ENCODE data around the gene ASPRV1. TPM values are rescaled to one million over a fixed set of nuclear protein-coding genes. Genes with fewer than 3 reads are reported as not detected.

Gene ASPRV1
- polyA plus RNA-seq, 1 donor (not counting 4 experiments of a cell fraction or from before 2014, with no cell fraction given) = 1.5 TPM

DNA sequence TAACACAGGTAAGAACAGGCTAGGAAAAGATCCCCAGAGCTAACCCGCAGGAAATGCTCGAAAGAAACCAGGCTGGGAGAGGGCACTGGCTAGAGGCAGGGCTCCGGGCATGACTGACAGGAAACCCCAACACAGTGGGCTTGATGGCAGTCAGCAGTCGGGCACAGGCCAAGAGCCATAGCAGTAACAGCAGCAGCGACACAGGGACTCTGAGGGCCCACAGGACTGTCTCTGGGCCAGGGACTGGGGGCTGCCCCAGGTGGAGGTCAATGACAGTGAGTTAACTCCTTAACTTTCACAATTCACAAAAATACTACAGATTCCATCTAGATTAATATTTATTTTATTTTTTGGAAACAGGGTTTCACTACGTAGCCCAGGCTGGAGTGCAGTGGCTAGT, 37.3 kb upstream of the ASPRV1 start:
- TF ChIP-seq, protein P1, sequence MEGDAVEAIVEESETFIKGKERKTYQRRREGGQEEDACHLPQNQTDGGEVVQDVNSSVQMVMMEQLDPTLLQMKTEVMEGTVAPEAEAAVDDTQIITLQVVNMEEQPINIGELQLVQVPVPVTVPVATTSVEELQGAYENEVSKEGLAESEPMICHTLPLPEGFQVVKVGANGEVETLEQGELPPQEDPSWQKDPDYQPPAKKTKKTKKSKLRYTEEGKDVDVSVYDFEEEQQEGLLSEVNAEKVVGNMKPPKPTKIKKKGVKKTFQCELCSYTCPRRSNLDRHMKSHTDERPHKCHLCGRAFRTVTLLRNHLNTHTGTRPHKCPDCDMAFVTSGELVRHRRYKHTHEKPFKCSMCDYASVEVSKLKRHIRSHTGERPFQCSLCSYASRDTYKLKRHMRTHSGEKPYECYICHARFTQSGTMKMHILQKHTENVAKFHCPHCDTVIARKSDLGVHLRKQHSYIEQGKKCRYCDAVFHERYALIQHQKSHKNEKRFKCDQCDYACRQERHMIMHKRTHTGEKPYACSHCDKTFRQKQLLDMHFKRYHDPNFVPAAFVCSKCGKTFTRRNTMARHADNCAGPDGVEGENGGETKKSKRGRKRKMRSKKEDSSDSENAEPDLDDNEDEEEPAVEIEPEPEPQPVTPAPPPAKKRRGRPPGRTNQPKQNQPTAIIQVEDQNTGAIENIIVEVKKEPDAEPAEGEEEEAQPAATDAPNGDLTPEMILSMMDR (optimal IDR thresholded peaks at IDR 0.05 in 1 of 3, IDR thresholded peaks at IDR 0.05 in 1 of 3, conservative IDR thresholded peaks at IDR 0.05 in 1 of 3; ENCODE audit: extremely low read depth in 1 of 3, insufficient read depth in 2 of 3, low read length in 3 of 3) = no peak
- TF ChIP-seq EZH2 (IDR thresholded peaks at IDR 0.05; ENCODE audit: low read length) = no peak
- Histone ChIP-seq H3K4me2 (ENCODE audit: control insufficient read depth, extremely low read depth, insufficient read depth, low read depth, low read length) (no peak overlapping the region), H3K9me3 (ENCODE audit: control insufficient read depth, low read depth, low read length) (no peaks in the 10 kb centered on the region), H3K27me3 (ENCODE audit: control insufficient read depth, extremely low read depth, insufficient read depth, low read length) (no peaks in the 10 kb centered on the region), H3K36me3 (ENCODE audit: control insufficient read depth in 2 of 2, extremely low read depth in 1 of 2, insufficient read depth in 2 of 2, low read length in 2 of 2) (no peaks in the 10 kb centered on the region), H3K4me1 (ENCODE audit: control insufficient read depth, extremely low read depth, insufficient read depth, low read length) (peaks cover 29% of the 10 kb centered on the region), H3K9ac (ENCODE audit: control insufficient read depth, extremely low read depth, insufficient read depth, low read length) (peak overlapping the region; percentile 11), H3K79me2 (ENCODE audit: control insufficient read depth, insufficient read depth, low read length) (no peaks in the 10 kb centered on the region), H3K9me1 (ENCODE audit: control insufficient read depth, extremely low read depth, insufficient read depth, low read length) (no peaks in the 10 kb centered on the region), H3K27ac (ENCODE audit: control insufficient read depth, insufficient read depth, low read length) (no peak overlapping the region), H4K20me1 (ENCODE audit: control insufficient read depth, extremely low read depth, insufficient read depth, low read length) (no peaks in the 10 kb centered on the region), H3K4me3 (ENCODE audit: control insufficient read depth in 2 of 3, extremely low read depth in 1 of 3, insufficient read depth in 2 of 3, low read depth in 1 of 3, low read length in 3 of 3) (no peak overlapping the region), H2AFZ (ENCODE audit: control insufficient read depth, low read length) (no peak overlapping the region)
- FAIRE-seq (no peak), DNase-seq (ENCODE audit: low read depth, low spot score) (no peak)
- dilution Hi-C loops (cut with MboI; ENCODE audit: extremely low pct_ligation_motif_present, low sequenced_read_pairs) = no loop called here

DNA sequence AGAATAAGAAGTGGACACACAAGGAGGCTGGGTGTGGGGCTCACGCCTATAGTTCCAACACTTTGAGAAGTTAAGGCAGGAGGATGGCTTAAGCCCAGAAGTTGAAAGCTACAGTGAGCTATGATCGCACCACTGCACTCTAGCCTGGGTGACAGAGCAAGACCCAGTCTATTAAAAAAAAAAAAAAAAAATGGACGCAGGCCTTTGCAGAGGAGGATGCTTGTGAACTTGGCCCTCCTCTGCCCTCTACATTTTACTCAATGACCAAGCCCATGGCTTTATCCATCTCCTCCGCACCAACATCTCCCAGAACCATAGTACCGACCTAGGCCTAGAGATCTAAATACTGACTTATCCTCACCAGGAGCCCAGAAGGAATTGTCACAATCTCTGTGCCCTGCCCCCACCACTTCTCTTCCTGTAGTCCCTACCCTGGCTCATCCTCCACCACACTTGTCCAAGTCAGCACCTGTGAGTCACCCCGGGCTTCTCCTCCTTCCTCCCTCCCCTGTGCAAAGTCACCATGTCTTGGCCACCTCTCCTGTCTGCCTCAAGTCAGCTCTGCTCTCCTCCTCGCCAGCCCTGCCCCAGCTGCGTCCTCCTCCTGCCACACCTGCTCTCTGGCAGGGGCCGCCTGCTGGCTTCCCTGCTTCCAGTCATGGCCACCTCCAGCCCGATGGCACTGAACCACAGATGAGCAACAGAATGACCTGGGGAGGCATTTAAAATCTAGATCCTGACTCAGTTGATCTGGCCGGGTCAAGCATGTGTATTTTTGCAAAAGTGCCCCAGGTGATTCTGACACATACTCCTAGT, 35.8 kb upstream of the ASPRV1 start:
- Histone ChIP-seq H3K4me2 (ENCODE audit: control insufficient read depth, extremely low read depth, insufficient read depth, low read depth, low read length) (peak overlapping the region; percentile 67), H3K4me3 (ENCODE audit: control insufficient read depth in 2 of 3, extremely low read depth in 1 of 3, insufficient read depth in 2 of 3, low read depth in 1 of 3, low read length in 3 of 3) (no peak overlapping the region), H3K9me1 (ENCODE audit: control insufficient read depth, extremely low read depth, insufficient read depth, low read length) (no peaks in the 10 kb centered on the region), H4K20me1 (ENCODE audit: control insufficient read depth, extremely low read depth, insufficient read depth, low read length) (no peaks in the 10 kb centered on the region), H3K4me1 (ENCODE audit: control insufficient read depth, extremely low read depth, insufficient read depth, low read length) (peaks cover 29% of the 10 kb centered on the region), H3K79me2 (ENCODE audit: control insufficient read depth, insufficient read depth, low read length) (no peaks in the 10 kb centered on the region), H3K9me3 (ENCODE audit: control insufficient read depth, low read depth, low read length) (no peaks in the 10 kb centered on the region), H3K27ac (ENCODE audit: control insufficient read depth, insufficient read depth, low read length) (peak overlapping the region; percentile 74), H2AFZ (ENCODE audit: control insufficient read depth, low read length) (peak overlapping the region; percentile 50), H3K9ac (ENCODE audit: control insufficient read depth, extremely low read depth, insufficient read depth, low read length) (peak overlapping the region; percentile 46), H3K36me3 (ENCODE audit: control insufficient read depth in 2 of 2, extremely low read depth in 1 of 2, insufficient read depth in 2 of 2, low read length in 2 of 2) (no peaks in the 10 kb centered on the region), H3K27me3 (ENCODE audit: control insufficient read depth, extremely low read depth, insufficient read depth, low read length) (no peaks in the 10 kb centered on the region)
- FAIRE-seq = peak; percentile 86
- TF ChIP-seq, protein P1 (optimal IDR thresholded peaks at IDR 0.05 in 1 of 3, IDR thresholded peaks at IDR 0.05 in 1 of 3, conservative IDR thresholded peaks at IDR 0.05 in 1 of 3; ENCODE audit: extremely low read depth in 1 of 3, insufficient read depth in 2 of 3, low read length in 3 of 3) = peak in 2 of 3 experiments; percentile 10 to 24
- no peak for TF ChIP-seq EZH2 (IDR thresholded peaks at IDR 0.05; ENCODE audit: low read length)
- dilution Hi-C loops (cut with MboI; ENCODE audit: extremely low pct_ligation_motif_present, low sequenced_read_pairs) = no loop called here
- peak; percentile 87 for DNase-seq (ENCODE audit: low read depth, low spot score)
